Loucy (cell line): ENCODE data around the gene RFPL4A.
"Not testable (repeated sequence)": the region's sequence is repeated elsewhere in the genome, so short reads cannot be mapped to it uniquely, and the experiment has no call there.

Experiments used
- H2AFZ ChIP-seq: fragments of 200-600 bp; sonication (generic); 2 replicates; pipeline ENCODE4 v1.6.0; 2016; ENCODE audit warnings: antibody characterized with exemption, mild to moderate bottlenecking, low read length, moderate library complexity
- H3F3A ChIP-seq: fragments of 200-600 bp; 2 replicates; pipeline ENCODE4 v1.6.0; 2016; ENCODE audit warnings: antibody characterized with exemption, low read depth, mild to moderate bottlenecking
- H3K27me3 ChIP-seq: fragments of 200-600 bp; sonication (generic); 2 replicates; pipeline ENCODE4 v1.6.1; 2014; ENCODE audit warnings: low read length, mild to moderate bottlenecking; ENCODE audit not compliant: insufficient read depth, poor library complexity, severe bottlenecking
- H3K36me3 ChIP-seq: fragments of 200-600 bp; sonication (generic); 2 replicates; pipeline ENCODE4 v1.6.1; 2016; ENCODE audit warnings: low read length; ENCODE audit not compliant: insufficient read depth
- H3K4me1 ChIP-seq: fragments of 200-600 bp; sonication (generic); 2 replicates; pipeline ENCODE4 v1.5.1; 2014; ENCODE audit warnings: low read length, mild to moderate bottlenecking; ENCODE audit not compliant: insufficient read depth, poor library complexity, severe bottlenecking
- H3K4me2 ChIP-seq: fragments of 200-600 bp; sonication (generic); 2 replicates; pipeline ENCODE4 v1.6.0; 2014; ENCODE audit warnings: antibody characterized with exemption, low read length, low read depth, mild to moderate bottlenecking; ENCODE audit not compliant: poor library complexity, severe bottlenecking
- H3K4me3 ChIP-seq: fragments of 200-600 bp; sonication (generic); 2 replicates; pipeline ENCODE4 v1.5.1; 2014; ENCODE audit warnings: low read length, mild to moderate bottlenecking, mixed read lengths; ENCODE audit not compliant: poor library complexity, severe bottlenecking
- H3K79me2 ChIP-seq: fragments of 200-600 bp; sonication (generic); 2 replicates; pipeline ENCODE4 v1.6.1; 2014; ENCODE audit warnings: low read length; ENCODE audit not compliant: insufficient read depth
- H3K9ac ChIP-seq: fragments of 200-600 bp; sonication (generic); 2 replicates; pipeline ENCODE4 v1.6.0; 2014; ENCODE audit warnings: mild to moderate bottlenecking, low read depth, low read length, moderate library complexity; ENCODE audit not compliant: poor library complexity, severe bottlenecking
- H3K9me2 ChIP-seq: fragments of 200-600 bp; sonication (generic); replicated peaks from 2 replicates; pipeline ENCODE4 v1.6.1; 2016; ENCODE audit warnings: low read depth, low read length, mixed read lengths
- H3K9me3 ChIP-seq: fragments of 200-600 bp; sonication (generic); 2 replicates; pipeline ENCODE4 v1.6.1; 2014; ENCODE audit warnings: mild to moderate bottlenecking, antibody characterized with exemption, low read length, low read depth; ENCODE audit not compliant: insufficient read depth
- H4K20me1 ChIP-seq: fragments of 200-600 bp; sonication (generic); 2 replicates; pipeline ENCODE4 v1.6.0; 2014; ENCODE audit warnings: antibody characterized with exemption, low read length, mild to moderate bottlenecking; ENCODE audit not compliant: insufficient read depth, poor library complexity, severe bottlenecking
- CTCF ChIP-seq: fragments of 200-600 bp; sonication (generic); conservative IDR thresholded peaks from 2 replicates; pipeline ENCODE4 v1.5.1; 2014; ENCODE audit warnings: mild to moderate bottlenecking, antibody characterized with exemption, low read length
- EZH2phosphoT487 ChIP-seq: fragments of 200-600 bp; IDR thresholded peaks from 2 replicates; pipeline ENCODE4 v1.6.1; 2018; ENCODE audit warnings: antibody characterized with exemption, mild to moderate bottlenecking, moderate library complexity, borderline replicate concordance

The RFPL4A gene

GRCh38 chr19:55758797-55759196, at the start of gene RFPL4A:
Gene RFPL4A (plus strand): TSS chr19:55759097. CDS start chr19:55761801, 2,704 bp downstream.
- not testable (repeated sequence) for H3K79me2 ChIP-seq, H4K20me1 ChIP-seq, H3K4me2 ChIP-seq, H3K9me3 ChIP-seq, H3K27me3 ChIP-seq, H2AFZ ChIP-seq, H3K9ac ChIP-seq, H3F3A ChIP-seq, H3K36me3 ChIP-seq, H3K4me3 ChIP-seq, H3K9me2 ChIP-seq, H3K4me1 ChIP-seq

- TF ChIP-seq CTCF (no peak), EZH2phosphoT487 (no peak)
These were observed 47.2 kb upstream of the RFPL4A start for GRCh38 chr19:55711719-55712118.

GRCh38 chr19:55712804-55713631, 45.9 kb upstream of the RFPL4A start:
- no peaks in the 10 kb centered on the region; the same call in 1 of the 2 replicates for H3K9me3 ChIP-seq
- no peaks in the 10 kb centered on the region for H3K4me1 ChIP-seq
- H3K9me2 ChIP-seq: no peaks in the 10 kb centered on the region
- H2AFZ ChIP-seq: no peak overlapping the region
- no peaks in the 10 kb centered on the region for H3K36me3 ChIP-seq
- no peak overlapping the region for H3K4me2 ChIP-seq
- H3K79me2 ChIP-seq: no peaks in the 10 kb centered on the region
- no peak overlapping the region for H3K9ac ChIP-seq
- H3K27me3 ChIP-seq: no peaks in the 10 kb centered on the region
- no peaks in the 10 kb centered on the region for H3F3A ChIP-seq
- no peak overlapping the region for H3K4me3 ChIP-seq
- H4K20me1 ChIP-seq: no peaks in the 10 kb centered on the region
- TF ChIP-seq EZH2phosphoT487 (no peak), CTCF (no peak)

More at GRCh38 chr19:55711719-55712118, 47.2 kb upstream of the RFPL4A start:
- H3K4me2 ChIP-seq: no peak overlapping the region
- H3F3A ChIP-seq: no peaks in the 10 kb centered on the region
- H3K36me3 ChIP-seq: no peaks in the 10 kb centered on the region
- H3K4me1 ChIP-seq: no peaks in the 10 kb centered on the region
- H3K9me3 ChIP-seq: no peaks in the 10 kb centered on the region; the same call in 1 of the 2 replicates
- H3K4me3 ChIP-seq: no peak overlapping the region
- no peaks in the 10 kb centered on the region for H3K27me3 ChIP-seq
- no peaks in the 10 kb centered on the region for H3K79me2 ChIP-seq
- no peaks in the 10 kb centered on the region for H4K20me1 ChIP-seq
- H3K9ac ChIP-seq: no peak overlapping the region
- no peaks in the 10 kb centered on the region for H3K9me2 ChIP-seq
- H2AFZ ChIP-seq: no peak overlapping the region

GRCh38 chr19:55716531-55716930, 42.4 kb upstream of the RFPL4A start:
- Histone ChIP-seq H3K4me3 (no peak overlapping the region), H3F3A (no peaks in the 10 kb centered on the region), H3K36me3 (no peaks in the 10 kb centered on the region), H3K9me2 (no peaks in the 10 kb centered on the region), H3K4me1 (no peaks in the 10 kb centered on the region), H3K27me3 (no peaks in the 10 kb centered on the region), H3K9me3 (peaks cover 5% of the 10 kb centered on the region; the same call in 1 of the 2 replicates), H2AFZ (no peak overlapping the region), H4K20me1 (no peaks in the 10 kb centered on the region), H3K4me2 (no peak overlapping the region), H3K9ac (no peak overlapping the region), H3K79me2 (no peaks in the 10 kb centered on the region)
- TF ChIP-seq EZH2phosphoT487 (no peak), CTCF (no peak)
